Uterus (tissue), 4 donors: ENCODE data around the gene IGF1R. TPM values are rescaled to one million over a fixed set of nuclear protein-coding genes. Genes with fewer than 3 reads are reported as not detected.

Experiments used
- DNase-seq, 2 donors: peaks; one replicate each; pipeline ENCODE4 v3.0.0-alpha.2; 2019 to 2020
- H3K27ac ChIP-seq, 2 donors: fragments of 200-600 bp; sonication (generic); 1 replicate in 1 of 2; 2 replicates in 1 of 2; pipeline ENCODE4 v1.5.1; 2016 to 2018
- H3K27me3 ChIP-seq, 2 donors: fragments of 200-600 bp; sonication (generic); one replicate each; pipeline ENCODE4 v1.5.1; 2018 to 2019; ENCODE audit warnings: control low read depth in 1 of 2
- H3K36me3 ChIP-seq, 2 donors: fragments of 200-600 bp; sonication (generic); one replicate each; pipeline ENCODE4 v1.5.1; 2019; ENCODE audit warnings: control low read depth in 1 of 2
- H3K4me1 ChIP-seq, 2 donors: fragments of 200-600 bp; sonication (generic); one replicate each; pipeline ENCODE4 v1.5.1; 2018 to 2019; ENCODE audit warnings: control low read depth in 1 of 2
- H3K4me3 ChIP-seq, 2 donors: fragments of 200-600 bp; sonication (generic); 1 replicate in 1 of 2; 2 replicates in 1 of 2; pipeline ENCODE4 v1.5.1; 2018 to 2019; ENCODE audit warnings: mild to moderate bottlenecking in 1 of 2
- H3K9me3 ChIP-seq, 2 donors: fragments of 200-600 bp; sonication (generic); one replicate each; pipeline ENCODE4 v1.5.1; 2019; ENCODE audit warnings: control low read depth in 1 of 2
- CTCF ChIP-seq, 4 experiments: fragments of 200-600 bp in 2 of 4; fragments of 450-650 bp in 2 of 4; sonication (generic) in 2 of 4; IDR thresholded peaks; one replicate each; pipeline ENCODE4 v1.5.1; 2016 to 2019; ENCODE audit warnings: antibody characterized with exemption in 4 of 4, mild to moderate bottlenecking in 2 of 4, moderate library complexity in 1 of 4
- POLR2A ChIP-seq, 2 donors: fragments of 450-650 bp; IDR thresholded peaks; one replicate each; pipeline ENCODE4 v1.6.1; 2016; ENCODE audit warnings: antibody characterized with exemption in 2 of 2, mild to moderate bottlenecking in 1 of 2, moderate library complexity in 1 of 2
- intact Hi-C: fragments of 100-400 bp; cut with DNase I; formaldehyde crosslinking; loops from one replicate; pipeline ENCODE4 v1.15.1; 2023; ENCODE audit warnings: low total_unique reads
- total RNA-seq, 4 donors: library from RNA; depleted of rRNA in 3 of 4; stranded (reverse); fragments of >200 nt in 3 of 4; gene quantifications; one replicate each; pipeline versions ENCODE4 v1.1.0 to v1.2.4, GENCODE V29; 2014 to 2023
- donor health status: DM: yes; HTN: yes; CAD: no.

The IGF1R gene
- total RNA-seq, 4 donors from 2014 or later: 30.0 to 95.2 (median 57.5) TPM

DNA sequence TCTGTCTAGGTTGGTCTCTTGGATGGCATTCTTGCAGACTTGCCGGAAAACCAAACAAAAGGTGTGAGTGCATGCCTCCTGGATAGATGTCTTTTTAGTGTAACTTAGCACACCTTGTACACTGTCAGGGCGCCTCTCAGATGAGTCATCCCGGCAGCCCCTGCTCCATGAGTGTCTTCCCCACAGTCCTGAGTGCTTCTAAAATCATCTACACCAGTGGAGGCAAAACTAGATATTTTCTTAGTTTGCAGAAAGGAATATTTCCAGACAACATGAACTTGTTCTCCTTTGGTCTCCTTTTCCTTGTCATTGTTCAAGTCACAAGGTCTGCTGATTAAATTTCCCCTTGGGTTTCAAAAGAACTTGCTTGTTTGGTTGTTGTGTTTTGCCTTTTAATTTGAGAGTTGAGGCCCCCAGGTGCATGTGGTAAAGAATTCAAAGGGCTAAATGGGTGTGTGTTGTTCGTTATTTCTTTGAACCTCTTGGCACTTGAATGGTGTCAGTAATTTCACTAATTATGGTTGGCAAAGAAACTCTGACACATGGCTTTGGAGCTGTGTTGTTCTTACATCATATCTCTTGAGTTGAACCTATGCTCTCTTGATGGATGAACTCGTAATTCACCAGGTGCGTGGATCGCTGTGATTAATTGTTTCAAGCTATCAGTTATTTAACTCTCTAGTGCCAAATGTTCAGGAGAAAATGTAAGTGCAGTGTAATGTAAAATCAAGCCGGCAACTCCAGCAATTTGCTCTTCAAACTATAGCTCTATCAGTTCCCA is 98.2 kb downstream of the IGF1R start:
- DNase-seq: no peak
- intact Hi-C loops: no loop called here
- Histone ChIP-seq H3K36me3 (no peaks in the 10 kb centered on the region), H3K9me3 (no peaks in the 10 kb centered on the region), H3K27me3 (no peaks in the 10 kb centered on the region), H3K4me1 (no peaks in the 10 kb centered on the region), H3K4me3 (no peak overlapping the region), H3K27ac (no peak overlapping the region)
- TF ChIP-seq POLR2A (IDR thresholded peaks at IDR 0.05) (no peak), CTCF (IDR thresholded peaks at IDR 0.05) (no peak)

DNA sequence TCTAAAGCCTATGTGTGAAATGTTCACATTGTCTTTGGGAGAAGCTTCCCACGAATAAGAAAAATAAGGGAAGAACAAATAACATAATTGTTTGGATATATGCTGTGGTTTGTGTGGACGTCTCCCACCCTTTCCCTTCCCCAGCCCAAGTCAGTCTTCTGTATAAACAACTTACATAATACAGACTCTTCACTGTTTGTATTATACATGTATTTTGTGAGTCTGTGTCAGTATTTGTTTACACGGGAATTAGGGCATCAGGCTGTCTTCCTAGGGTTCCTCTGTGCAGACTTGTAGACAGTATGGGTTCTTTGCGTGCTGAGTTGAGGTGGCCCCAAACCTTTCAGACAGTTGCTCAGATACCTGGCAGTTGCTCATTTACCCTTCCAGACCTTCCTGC is 103.4 kb downstream of the IGF1R start:
- peaks cover 0 to 3% of the 10 kb centered on the region in 2 donors for H3K4me1 ChIP-seq
- no peaks in the 10 kb centered on the region for H3K27me3 ChIP-seq
- H3K4me3 ChIP-seq: no peak overlapping the region
- no peak overlapping the region for H3K27ac ChIP-seq
- no peak for DNase-seq
- TF ChIP-seq CTCF (IDR thresholded peaks at IDR 0.05) (no peak), POLR2A (IDR thresholded peaks at IDR 0.05) (no peak)
- no peaks in the 10 kb centered on the region for H3K36me3 ChIP-seq
- H3K9me3 ChIP-seq: no peaks in the 10 kb centered on the region
- intact Hi-C loops: no loop called here

DNA sequence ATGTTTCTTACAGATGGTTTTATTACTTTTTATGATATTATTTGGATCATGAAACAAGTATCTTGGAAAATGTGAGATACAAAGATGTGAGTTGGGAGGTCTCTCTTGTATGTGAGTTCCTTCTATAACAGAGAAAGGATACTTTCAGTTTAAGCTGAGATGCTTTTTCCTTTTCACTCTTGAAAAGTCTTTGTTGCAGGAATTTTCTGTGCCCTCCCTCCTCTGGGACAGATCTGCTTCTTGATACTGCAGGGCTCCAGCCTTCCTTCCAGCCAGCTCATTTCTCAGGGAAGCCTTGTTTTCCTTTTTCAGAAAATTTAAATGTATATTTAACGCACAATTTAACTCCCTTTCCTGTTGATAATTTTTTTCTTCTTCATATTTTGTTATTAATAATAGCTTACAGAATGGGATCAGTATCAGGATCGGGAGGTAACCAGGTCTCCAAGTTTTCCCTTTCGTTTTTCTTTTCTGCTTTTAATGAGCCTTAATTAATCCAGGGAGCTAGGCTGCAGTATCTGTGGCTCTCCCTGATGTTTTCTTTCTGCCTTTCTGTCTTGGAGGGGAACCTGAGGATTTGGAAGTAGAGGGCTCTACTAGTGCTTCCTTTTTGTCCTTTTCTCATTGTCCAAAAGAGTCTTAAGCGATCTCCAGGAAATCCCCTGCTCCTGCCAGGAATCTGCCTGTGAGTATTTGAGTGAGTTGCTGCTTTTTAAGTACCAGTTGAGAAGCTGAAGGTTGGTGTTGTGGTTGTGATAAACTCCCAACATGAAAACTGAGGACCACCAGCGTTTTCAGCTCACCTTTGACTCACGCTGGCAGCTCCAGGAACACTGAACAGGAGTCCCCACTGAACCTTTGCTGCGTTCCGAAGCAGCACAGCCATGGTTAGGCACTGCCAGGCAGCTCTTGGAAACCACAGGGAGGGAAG is 105.7 kb downstream of the IGF1R start:
- TF ChIP-seq CTCF (IDR thresholded peaks at IDR 0.05): no peak
- no peak for TF ChIP-seq POLR2A (IDR thresholded peaks at IDR 0.05)
- Histone ChIP-seq H3K9me3 (no peaks in the 10 kb centered on the region), H3K27me3 (no peaks in the 10 kb centered on the region), H3K4me1 (peaks cover 0 to 3% of the 10 kb centered on the region in 2 donors), H3K4me3 (peak overlapping the region in 1 of 2 donors; percentile 9), H3K36me3 (no peaks in the 10 kb centered on the region), H3K27ac (peak overlapping the region; percentile 7 to 16)
- intact Hi-C loops: no loop called here
- DNase-seq: no peak

DNA sequence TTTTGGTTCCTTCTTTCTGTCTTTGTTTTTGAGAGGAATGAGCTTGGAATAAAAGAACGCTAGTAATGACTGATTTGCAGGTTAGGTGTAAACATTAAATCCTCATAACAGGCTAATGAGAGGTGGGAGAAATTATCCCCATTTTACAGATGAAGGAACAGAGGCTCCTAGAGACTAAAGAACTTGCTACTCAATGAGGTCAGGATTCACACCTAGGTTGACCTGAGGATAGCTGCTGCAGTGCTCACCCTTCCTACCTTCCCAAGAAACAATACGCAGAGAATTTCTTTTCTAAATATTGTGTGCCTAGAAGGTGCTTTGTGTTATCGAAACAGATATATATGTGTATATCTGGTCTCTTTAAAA is 106.3 kb downstream of the IGF1R start:
- no peak for TF ChIP-seq POLR2A (IDR thresholded peaks at IDR 0.05)
- TF ChIP-seq CTCF (IDR thresholded peaks at IDR 0.05): no peak
- Histone ChIP-seq H3K4me1 (peaks cover 0 to 3% of the 10 kb centered on the region in 2 donors), H3K4me3 (no peak overlapping the region), H3K27me3 (no peaks in the 10 kb centered on the region), H3K36me3 (no peaks in the 10 kb centered on the region), H3K27ac (peak overlapping the region; percentile 7 to 16), H3K9me3 (no peaks in the 10 kb centered on the region)
- DNase-seq: no peak
- intact Hi-C loops: no loop called here

DNA sequence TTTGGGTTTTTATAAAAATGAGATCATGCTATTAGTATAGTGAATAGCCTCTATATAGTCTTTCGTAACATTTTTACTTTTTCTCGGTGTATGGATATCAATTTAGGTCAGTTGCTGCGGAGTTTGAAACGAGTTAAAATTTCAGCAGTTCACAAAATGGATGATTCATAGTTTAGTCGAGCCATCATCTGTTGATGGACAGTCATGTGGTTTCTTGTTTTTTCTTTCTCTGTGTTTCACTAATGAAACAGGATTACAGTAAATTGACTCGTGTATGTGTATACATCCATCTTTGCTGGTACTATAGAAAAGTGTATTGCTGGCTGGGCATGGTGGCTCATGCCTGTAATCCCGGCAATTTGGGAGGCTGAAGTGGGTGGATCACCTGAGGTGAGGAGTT is 106.8 kb downstream of the IGF1R start:
- intact Hi-C loops: no loop called here
- no peak overlapping the region for H3K27ac ChIP-seq
- TF ChIP-seq POLR2A (IDR thresholded peaks at IDR 0.05) (no peak), CTCF (IDR thresholded peaks at IDR 0.05) (no peak)
- H3K4me3 ChIP-seq: no peak overlapping the region
- H3K4me1 ChIP-seq: peaks cover 0 to 3% of the 10 kb centered on the region in 2 donors
- no peak for DNase-seq
- no peaks in the 10 kb centered on the region for H3K27me3 ChIP-seq
- no peaks in the 10 kb centered on the region for H3K36me3 ChIP-seq
- no peaks in the 10 kb centered on the region for H3K9me3 ChIP-seq
